Left ventricle myocardium inferior (tissue), 1 donor: ENCODE measurements around the gene PCCA. TPM values are rescaled to one million over a fixed set of nuclear protein-coding genes. Genes with fewer than 3 reads are reported as not detected.
"Not testable (repeated sequence)": the region's sequence is repeated elsewhere in the genome, so short reads cannot be mapped to it uniquely, and the experiment has no call there.

Experiments used
- DNase-seq: peaks from one replicate; pipeline ENCODE4 v3.0.0-alpha.2; 2020
- H3K27ac ChIP-seq: fragments of 200-600 bp; replicated peaks from 2 replicates; pipeline ENCODE4 v1.8.0; 2021
- H3K27me3 ChIP-seq: fragments of 200-600 bp; 2 replicates; pipeline ENCODE4 v1.8.0; 2021; ENCODE audit warnings: low read depth
- H3K36me3 ChIP-seq: fragments of 200-600 bp; 2 replicates; pipeline ENCODE4 v1.8.0; 2021
- H3K4me1 ChIP-seq: fragments of 200-600 bp; 2 replicates; pipeline ENCODE4 v1.8.0; 2021
- H3K4me3 ChIP-seq: fragments of 200-600 bp; 2 replicates; pipeline ENCODE4 v1.8.0; 2021; ENCODE audit warnings: mild to moderate bottlenecking, moderate library complexity
- H3K9me3 ChIP-seq: fragments of 200-600 bp; replicated peaks from 2 replicates; pipeline ENCODE4 v1.8.0; 2021
- intact Hi-C: fragments of 100-400 bp; cut with micrococcal nuclease; formaldehyde crosslinking; loops from one replicate; pipeline ENCODE4 v1.11.0; 2022
- total RNA-seq: library from RNA; stranded (reverse); fragmentation: NEBNext Ultra II Directional; extraction: Animal tissue kit (Norgen Biotek cat#: 25700); gene quantifications from one replicate; pipeline ENCODE4 v1.2.1, GENCODE V29; 2021
- TF ChIP-seq, protein P1 (sequence below): fragments of 200-600 bp; IDR thresholded peaks from 2 replicates; pipeline ENCODE4 v1.8.0; 2021; ENCODE audit warnings: antibody characterized with exemption, mild to moderate bottlenecking, borderline replicate concordance
- donor health status: DM: no; HTN: yes; CAD: no; lungs with severe emphysema.

Gene PCCA
- total RNA-seq, 1 donor from 2014 or later, result 65.4 TPM

DNA sequence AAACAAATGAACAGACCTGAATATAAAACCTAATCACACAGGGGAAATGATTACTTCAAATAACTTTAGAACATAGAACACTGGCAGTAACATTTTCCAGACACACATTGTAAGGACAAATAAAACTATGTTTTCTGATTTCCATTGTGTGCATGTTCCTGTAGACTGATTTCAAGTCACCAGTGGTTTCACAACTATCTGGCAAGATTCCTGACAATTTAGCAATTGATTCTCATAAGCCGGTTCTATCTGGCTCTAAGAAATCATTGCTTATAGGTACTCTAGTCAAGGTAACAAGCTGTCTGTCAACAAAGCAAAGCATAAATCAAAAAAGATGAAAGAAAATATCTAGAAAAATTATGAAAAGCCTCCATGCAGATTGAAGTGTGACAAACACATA, 19.6 kb upstream of the PCCA start:
- DNase-seq, result no peak
- Histone ChIP-seq H3K4me3 (no peak overlapping the region), H3K36me3 (no peaks in the 10 kb centered on the region), H3K4me1 (no peaks in the 10 kb centered on the region), H3K9me3 (no peaks in the 10 kb centered on the region), H3K27ac (no peak overlapping the region), H3K27me3 (no peaks in the 10 kb centered on the region)
- intact Hi-C loops, result no loop called here
- TF ChIP-seq, protein P1, sequence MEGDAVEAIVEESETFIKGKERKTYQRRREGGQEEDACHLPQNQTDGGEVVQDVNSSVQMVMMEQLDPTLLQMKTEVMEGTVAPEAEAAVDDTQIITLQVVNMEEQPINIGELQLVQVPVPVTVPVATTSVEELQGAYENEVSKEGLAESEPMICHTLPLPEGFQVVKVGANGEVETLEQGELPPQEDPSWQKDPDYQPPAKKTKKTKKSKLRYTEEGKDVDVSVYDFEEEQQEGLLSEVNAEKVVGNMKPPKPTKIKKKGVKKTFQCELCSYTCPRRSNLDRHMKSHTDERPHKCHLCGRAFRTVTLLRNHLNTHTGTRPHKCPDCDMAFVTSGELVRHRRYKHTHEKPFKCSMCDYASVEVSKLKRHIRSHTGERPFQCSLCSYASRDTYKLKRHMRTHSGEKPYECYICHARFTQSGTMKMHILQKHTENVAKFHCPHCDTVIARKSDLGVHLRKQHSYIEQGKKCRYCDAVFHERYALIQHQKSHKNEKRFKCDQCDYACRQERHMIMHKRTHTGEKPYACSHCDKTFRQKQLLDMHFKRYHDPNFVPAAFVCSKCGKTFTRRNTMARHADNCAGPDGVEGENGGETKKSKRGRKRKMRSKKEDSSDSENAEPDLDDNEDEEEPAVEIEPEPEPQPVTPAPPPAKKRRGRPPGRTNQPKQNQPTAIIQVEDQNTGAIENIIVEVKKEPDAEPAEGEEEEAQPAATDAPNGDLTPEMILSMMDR, result no peak

DNA sequence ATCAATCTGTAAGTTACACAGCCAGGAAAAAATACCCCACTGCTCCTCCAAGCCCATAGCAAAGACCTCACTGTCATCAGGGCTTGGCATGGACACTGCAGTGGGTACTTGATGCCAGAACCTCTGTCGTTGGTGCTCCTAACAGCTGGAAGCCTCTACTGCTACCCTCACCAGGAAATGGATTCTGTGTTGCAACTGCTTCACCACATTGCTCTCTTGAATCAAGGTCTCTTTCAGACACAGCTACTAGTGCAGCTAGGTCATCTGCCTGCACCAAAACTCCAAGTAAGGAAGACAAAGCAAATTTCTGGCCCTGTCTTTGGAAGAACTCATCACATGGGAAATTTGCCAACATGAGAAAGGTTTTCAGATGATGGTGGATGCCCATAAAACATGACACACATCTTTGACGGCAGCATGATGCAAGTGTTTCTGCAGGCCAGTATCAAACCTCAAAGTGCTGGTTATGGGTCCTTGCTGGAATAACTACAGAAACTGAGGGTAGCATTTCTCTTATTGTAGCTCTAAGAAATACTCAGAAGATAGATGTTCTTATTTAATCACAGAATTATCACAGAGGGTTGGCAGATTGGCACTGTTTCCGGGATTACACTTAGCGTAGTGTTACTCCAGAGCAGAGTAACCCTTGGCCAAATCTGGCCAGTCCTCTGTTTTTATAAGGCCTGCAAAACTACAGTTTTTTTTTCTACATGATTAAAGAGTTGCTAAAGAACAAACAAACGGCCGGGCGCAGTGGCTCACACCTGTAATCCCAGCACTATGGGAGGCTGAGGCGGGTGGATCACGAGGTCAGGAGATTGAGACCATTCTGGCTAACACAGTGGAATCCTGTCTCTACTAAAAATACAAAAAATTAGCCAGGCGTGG, 12.9 kb upstream of the PCCA start:
- TF ChIP-seq, protein P1, result no peak
- intact Hi-C loops, result no loop called here
- no peaks in the 10 kb centered on the region for H3K9me3 ChIP-seq

DNA sequence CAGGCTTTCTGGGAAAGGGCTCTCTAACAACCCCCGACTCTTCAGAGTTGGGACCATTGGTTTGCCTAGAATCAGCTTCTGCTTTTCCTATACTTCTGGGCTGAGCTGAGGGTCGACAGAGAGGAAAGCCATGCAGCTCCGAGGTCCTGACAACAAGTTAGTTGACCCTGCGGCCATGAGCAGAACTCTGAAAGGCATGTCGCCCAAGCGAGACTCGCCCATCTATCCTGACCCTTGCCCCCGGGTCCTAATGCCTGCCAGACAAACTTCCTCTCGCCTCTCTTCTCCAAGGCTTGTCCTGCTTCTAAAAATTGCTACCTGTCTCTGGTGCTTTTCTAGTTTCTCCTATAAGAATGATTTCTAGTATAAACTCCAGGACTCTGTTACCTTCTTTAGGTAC, 9.9 kb upstream of the PCCA start:
- H3K4me1 ChIP-seq, H3K27me3 ChIP-seq, H3K27ac ChIP-seq, H3K36me3 ChIP-seq, H3K9me3 ChIP-seq, H3K4me3 ChIP-seq, DNase-seq, intact Hi-C loops: not testable (repeated sequence)

More for the DNA sequence above, 12.9 kb upstream of the PCCA start:
- Histone ChIP-seq H3K27ac (no peak overlapping the region), H3K4me3 (no peak overlapping the region), H3K4me1 (no peaks in the 10 kb centered on the region), H3K27me3 (no peaks in the 10 kb centered on the region), H3K36me3 (no peaks in the 10 kb centered on the region)
- DNase-seq, result no peak

DNA sequence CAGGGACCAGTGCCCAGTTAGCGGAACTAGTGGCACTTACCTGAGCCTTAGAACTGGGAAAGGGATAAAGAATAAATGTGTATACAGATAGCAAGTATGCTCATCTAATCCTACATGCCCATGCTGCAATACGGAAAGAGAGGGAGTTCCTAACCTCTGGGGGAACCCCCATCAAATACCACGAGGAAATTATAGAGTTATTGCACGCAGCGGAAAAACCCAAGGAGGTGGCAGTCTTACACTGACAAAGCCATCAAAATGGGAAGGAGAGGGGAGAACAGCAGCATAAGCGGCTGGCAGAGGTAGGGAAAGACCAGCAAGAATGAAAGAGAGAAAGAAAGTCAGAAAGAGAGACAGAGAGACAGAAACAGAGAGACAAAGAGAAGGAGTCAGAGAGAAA, 5.5 kb upstream of the PCCA start:
- H3K4me3 ChIP-seq, DNase-seq, H3K27me3 ChIP-seq, H3K36me3 ChIP-seq, H3K9me3 ChIP-seq, intact Hi-C loops, H3K27ac ChIP-seq: not testable (repeated sequence)
- H3K4me1 ChIP-seq, result peaks cover 15% of the 10 kb centered on the region

DNA sequence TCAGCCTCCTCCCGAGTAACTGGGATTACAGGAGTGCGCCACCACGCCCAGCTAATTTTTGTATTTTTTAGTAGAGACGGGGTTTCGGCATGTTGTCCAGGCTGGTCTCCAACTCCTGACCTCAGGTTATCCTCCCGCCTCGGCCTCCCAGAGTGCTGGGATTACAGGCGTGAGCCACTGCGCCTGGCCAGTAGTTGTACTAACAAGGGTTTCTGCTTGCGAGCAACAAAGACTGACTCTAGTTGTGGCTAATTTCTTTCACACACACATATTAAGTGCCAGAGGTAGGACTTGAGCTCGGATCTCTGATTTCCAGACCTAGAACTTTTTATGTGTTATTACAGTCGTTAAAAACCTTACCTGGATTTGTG, 635 bp upstream of the PCCA start:
- no peak for DNase-seq
- peak overlapping the region; percentile 77 for H3K4me3 ChIP-seq
- H3K27me3 ChIP-seq, result no peaks in the 10 kb centered on the region
- no peaks in the 10 kb centered on the region for H3K9me3 ChIP-seq
- H3K4me1 ChIP-seq, result peaks cover 46% of the 10 kb centered on the region
- TF ChIP-seq, protein P1, result no peak
- intact Hi-C loops, result no loop called here
- H3K36me3 ChIP-seq, result peaks cover 9% of the 10 kb centered on the region
- H3K27ac ChIP-seq, result peak overlapping the region; percentile 81

DNA sequence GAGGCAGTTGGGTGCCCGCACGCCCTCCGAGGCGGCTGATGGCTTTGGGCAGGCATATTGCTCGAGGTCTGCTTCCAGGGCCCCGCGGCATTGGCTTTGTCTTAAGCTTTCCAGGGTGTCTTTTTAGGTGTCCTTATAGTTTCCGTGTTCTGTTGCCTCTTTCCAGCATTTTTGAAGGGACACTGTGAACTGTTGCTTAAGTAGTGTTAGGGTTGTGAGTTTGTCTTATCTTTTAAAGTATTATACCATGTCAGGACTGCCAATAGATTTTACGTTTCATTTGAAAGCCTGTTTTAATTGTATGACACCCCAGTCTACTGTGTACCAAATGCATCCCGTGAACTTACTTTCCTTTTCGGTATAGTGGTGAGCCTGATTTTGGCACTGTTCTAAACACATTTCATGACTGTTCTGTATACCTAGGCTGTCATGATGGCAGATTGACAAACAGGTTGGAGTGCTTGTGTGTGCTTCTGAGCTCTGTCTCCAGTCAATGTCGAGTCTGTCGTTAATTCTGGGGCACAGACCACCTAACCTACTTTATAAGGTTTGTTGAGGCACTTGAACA, 656 bp downstream of the PCCA start:
- peak overlapping the region; percentile 77 for H3K4me3 ChIP-seq
- H3K9me3 ChIP-seq, result no peaks in the 10 kb centered on the region
- no peaks in the 10 kb centered on the region for H3K27me3 ChIP-seq
- H3K4me1 ChIP-seq, result peaks cover 46% of the 10 kb centered on the region
- no peak for DNase-seq
- intact Hi-C loops, result no loop called here
- H3K27ac ChIP-seq, result peak overlapping the region; percentile 81
- TF ChIP-seq, protein P1, result no peak
- H3K36me3 ChIP-seq, result peaks cover 9% of the 10 kb centered on the region
